OCI-LY1 (cell line): Measurements from ENCODE around the gene CRACDL.

Source experiments
- CTCF ChIP-seq: fragments of 200-600 bp; sonication (generic), shearing (Covaris generic); IDR thresholded peaks from 2 replicates; pipeline ENCODE4 v1.5.1; 2017; ENCODE audit warnings: mild to moderate bottlenecking, antibody characterized with exemption, low read length, moderate library complexity, mixed read lengths
- EZH2 ChIP-seq: fragments of 200-600 bp; sonication (generic), shearing (Covaris generic); IDR thresholded peaks from 2 replicates; pipeline ENCODE4 v1.8.0; 2017; ENCODE audit warnings: borderline replicate concordance, mixed run types, mild to moderate bottlenecking, antibody characterized with exemption, low read length, moderate library complexity, mixed read lengths

- TF ChIP-seq EZH2 (no peak), CTCF (no peak)
These were observed 133.7 kb downstream of the CRACDL start for GRCh38 chr2:98802344-98802743.
